Activated CD4-positive, alpha-beta T cell treated with anti-CD3 and anti-CD28 coated beads, Interleukin-2, Interleukin-4, amounts not matched to agents 100 ng/mL and 50 ng/mL, durations not matched to agents 16 hours and 8 hours (primary cell): ENCODE measurements around the gene EXOSC10.
A peak's percentile ranks its signal among the peaks of the same experiment; 100 is the strongest.
"Not testable (repeated sequence)": the region's sequence is repeated elsewhere in the genome, so short reads cannot be mapped to it uniquely, and the experiment has no call there.

ENCODE experiments used
- DNase-seq: peaks from one replicate; pipeline ENCODE4 v3.0.0-alpha.2; 2020; ENCODE audit warnings: low spot score

EXOSC10 gene

GRCh38 chr1:11061652-11062365 is 37.9 kb downstream of the EXOSC10 start:
- no peak for DNase-seq

DNA sequence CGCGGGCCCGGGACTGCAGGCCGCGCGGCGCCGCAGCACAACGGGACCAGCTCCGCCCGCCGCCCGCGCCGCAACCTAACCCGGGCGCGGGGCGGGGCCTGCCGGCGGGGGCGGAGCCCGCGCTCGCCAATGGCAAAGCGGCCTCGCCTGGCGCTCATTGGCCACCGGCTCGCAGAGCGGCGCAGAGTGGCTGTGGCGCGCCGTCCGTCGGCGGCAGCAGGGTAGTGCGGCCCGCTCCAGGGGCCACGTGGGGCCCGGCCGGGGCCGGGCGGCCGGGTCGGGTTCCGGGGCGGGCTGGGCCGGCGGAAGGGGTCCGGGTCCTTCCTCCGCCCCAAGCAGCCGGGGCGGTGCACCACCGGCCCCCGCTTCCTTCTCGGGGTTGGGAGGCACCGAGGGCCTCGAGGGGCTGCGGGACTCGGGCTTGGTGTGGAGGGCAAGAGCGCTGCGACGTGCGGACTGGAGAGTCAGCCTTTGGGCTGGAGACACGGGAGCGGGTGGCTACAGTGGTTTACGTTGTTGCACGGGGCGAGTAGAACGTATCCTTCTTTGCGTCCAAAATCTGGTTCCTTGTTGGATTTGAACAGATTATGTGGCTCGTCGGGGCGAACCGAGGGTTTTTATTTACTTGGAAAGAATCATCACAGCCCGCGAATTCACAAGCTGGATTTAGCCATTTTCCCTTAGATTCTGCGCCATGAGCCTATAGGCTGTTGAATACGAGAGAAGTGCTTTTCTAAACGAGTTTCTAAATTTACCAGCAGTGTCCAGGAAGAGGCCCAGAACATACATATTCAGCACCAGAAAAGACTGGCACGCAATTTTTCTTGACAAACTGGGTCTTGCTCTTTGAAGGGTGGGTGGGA is 39.5 kb downstream of the EXOSC10 start, which contains the start of gene SRM:
TSS of gene SRM (minus strand) at position 51 of the 863 bp plus-strand sequence. CDS start 75 bp downstream, outside the sequence.
- peak; percentile 94 for DNase-seq

GRCh38 chr1:11059155-11059967 is 40.3 kb downstream of the EXOSC10 start:
- DNase-seq = peak; percentile 28

- DNase-seq = no peak
Observed at GRCh38 chr1:11058595-11059154, 41.0 kb downstream of the EXOSC10 start.

GRCh38 chr1:11058026-11058425 is 41.6 kb downstream of the EXOSC10 start:
- no peak for DNase-seq

DNA sequence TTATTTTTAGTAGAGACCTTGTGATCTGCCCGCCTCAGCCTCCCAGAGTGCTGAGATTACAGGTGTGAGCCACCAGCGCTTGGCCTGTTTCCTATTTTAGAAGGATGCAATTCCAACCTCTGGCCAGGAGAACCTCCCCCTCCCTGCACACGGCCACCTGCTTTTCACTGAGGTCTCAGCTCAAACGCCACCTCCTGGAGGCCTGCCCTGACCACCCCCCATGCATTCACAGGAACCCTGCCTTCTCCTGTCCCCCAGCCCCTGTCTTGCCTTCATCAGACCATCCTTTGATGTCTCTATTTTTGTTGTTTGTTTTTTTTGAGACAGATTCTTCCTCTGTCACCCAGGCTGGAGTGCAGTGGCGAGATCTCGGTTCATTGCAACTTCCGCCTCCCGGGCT is 42.2 kb downstream of the EXOSC10 start:
- no peak for DNase-seq

DNA sequence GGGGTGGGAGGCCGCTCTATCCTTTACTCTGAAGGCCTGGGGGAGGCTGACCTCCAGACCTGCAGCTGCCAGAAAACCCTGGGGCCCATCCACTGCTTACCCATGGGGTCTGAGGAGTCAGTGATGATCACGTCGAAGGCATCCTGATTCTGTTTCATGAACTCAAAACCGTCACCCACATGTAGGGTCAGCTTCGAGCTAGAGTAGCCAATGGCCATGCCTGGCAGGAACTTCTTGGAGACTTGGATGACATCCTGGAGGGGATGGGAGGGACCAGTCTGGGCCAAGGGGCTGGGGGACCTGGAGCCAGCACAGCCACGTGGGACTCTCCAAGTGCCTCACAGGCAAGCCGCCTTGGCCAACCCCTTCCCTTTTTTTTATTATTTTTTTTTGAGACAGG is 43.2 kb downstream of the EXOSC10 start:
- no peak for DNase-seq

DNA sequence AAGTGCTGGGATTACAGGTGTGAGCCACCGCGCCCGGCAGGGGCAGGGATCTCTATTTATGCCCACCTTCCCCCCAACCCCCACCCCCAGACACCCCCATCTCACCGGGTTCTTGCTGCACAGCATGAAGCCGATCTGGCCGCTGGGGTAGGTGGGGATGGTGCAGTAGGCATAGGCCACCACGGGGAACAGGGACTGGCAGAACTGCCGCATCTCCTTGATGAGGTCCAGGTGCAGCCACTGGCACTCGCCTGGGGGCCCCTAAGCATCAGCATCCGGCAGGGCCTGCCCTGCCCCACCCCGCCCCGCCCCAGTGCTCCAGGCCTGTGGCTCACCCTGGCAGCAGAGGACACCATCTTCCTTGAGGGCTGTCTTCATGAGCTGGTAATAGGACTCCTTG is 44.0 kb downstream of the EXOSC10 start:
- no peak for DNase-seq

GRCh38 chr1:11054666-11055065 is 45.0 kb downstream of the EXOSC10 start:
- no peak for DNase-seq

DNA sequence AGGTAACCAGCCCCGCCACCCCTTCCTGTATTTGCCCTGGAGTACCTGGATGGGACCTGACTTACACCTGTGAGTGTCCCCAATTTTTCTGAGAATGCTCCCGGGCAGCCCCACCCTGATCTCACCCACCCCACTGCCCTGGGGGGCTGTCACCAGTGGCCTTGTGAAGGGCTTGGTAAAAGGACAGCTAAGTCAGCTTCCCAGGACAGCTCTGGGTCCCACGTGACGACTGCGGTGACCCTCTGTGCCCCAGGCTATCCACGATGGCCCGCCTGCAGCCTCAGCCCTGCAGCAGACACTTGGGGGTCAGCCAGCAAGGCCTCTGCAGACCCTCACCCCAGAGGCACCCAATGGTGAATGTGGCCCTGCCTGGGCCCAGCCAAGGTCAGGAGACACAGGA is 45.5 kb downstream of the EXOSC10 start:
- DNase-seq = no peak

GRCh38 chr1:11053758-11054137 is 45.9 kb downstream of the EXOSC10 start:
- DNase-seq = no peak

DNA sequence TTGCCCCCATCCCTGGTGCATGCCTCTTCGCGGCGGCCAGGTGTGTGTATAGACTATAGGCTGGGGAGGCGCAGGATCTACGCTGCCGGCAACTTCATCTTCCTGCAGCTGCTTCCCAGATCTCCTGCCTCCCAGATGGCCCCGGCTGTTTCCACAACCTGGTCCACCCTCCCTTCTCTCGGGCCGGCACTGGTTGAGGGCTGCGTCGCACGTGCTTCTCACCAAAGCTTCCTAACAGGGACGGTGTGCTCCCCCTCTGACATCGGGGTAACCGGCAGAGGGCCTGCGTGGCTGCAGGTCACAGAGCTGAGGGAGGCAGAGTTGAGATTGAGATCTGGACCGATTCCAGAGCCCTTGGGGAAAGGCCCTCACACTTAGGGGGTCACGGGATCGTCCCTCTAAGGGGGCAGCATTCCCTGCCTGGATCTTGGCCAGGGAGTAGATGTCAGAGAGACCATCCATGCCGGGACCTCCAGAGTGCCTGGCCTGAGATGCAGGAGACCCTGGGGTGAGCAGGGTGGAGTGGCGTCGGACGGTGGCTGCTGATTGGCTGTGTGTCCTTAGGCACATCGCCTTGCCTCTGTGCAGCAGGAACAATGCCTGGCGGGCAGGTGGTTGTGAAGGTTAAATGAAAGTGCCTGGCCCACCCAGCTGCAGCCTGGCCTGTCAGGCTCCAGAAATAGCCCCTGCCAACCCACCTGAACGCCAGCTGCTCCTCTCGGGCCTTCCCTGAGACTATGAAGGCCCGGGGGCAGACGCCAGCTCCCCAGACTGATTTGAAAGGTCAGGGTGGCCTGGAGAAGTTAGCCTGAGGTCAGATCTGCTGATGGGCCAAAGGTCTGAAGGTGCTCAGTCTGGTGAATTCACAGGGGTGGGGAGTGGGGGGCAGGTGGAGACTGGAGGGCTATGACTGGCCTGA is 46.6 kb downstream of the EXOSC10 start:
- peak; percentile 30 for DNase-seq

GRCh38 chr1:11051781-11052511 is 47.7 kb downstream of the EXOSC10 start:
- peak; percentile 30 for DNase-seq

GRCh38 chr1:11051121-11051520 is 48.5 kb downstream of the EXOSC10 start:
- DNase-seq = not testable (repeated sequence)

DNA sequence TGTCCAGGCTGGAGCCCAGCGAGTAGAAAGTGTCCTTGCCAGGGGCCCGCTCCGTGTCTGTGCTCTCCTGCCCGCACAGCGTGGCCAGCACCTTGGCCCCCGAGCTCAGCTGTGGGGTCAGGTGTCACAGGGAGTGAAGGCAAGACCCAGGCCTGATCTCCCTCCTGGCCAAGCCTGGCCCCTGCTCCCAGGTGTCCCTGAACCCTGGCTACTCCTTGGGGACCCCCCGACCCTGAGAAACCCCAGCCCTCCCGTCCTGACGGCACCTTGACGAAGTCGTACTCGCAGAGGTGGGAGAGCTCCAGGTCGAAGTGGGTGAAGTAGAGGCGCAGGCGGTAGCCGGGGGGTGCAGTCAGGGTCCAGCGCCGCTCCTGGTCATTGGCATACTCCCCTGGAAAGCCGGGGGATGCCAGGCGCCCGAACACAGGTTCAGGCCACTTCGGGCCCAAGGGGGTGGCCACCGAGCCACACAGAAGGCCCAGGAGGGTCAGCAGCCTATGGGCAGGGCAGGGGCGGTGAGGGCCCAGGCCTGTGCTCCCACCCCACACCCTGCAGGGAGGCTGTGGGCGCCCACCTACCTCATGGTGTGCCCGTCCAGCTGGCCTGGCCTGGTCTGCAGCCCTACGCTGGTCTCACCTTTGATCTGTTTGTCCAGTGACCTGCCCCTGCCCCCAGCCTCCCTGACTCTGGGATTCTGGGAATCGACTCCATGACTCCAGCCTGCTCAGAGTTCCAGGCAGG is 52.9 kb downstream of the EXOSC10 start, which contains the start of gene MASP2:
TSS of gene MASP2 (minus strand) at position 615 of the 741 bp plus-strand sequence. CDS start at position 583, 32 bp downstream.
- no peak for DNase-seq

GRCh38 chr1:11046270-11046566 is 53.5 kb downstream of the EXOSC10 start:
- DNase-seq = no peak

- no peak for DNase-seq
Observed at GRCh38 chr1:11045428-11046269, 54.0 kb downstream of the EXOSC10 start.

DNA sequence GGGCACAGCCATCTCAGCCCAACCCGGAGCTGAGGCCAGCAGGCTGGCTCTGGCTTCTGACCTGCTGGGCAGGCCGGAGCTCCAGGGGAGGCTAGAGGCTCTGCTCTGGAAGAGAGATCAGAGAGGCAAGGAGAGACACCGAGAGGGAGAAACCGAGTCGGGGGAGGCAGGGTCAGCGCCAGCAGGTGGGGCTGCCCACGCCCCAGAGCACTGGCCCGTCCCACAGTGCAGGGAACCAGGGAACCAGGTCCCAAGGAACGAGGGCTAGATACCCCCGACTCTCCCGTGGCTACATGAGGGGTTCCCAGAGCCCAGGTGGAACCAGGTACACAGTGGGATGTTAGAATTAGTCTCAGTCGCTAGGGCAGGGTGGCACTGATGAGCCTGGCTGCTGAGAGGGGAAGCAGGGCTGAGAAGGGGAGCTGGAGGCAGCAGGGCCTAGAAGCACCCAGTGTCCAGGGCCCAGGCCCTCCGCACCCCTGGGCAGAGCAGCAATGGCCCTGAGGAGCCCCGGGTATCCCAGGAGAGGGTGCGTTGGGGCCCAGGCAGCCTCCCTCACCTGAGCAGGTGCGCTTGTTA is 54.7 kb downstream of the EXOSC10 start:
- no peak for DNase-seq
